HG03571 (cell line): ENCODE results near the gene FGF5.

Source experiments
- ATAC-seq: cut with Tn5 transposase; IDR thresholded peaks from one replicate; pipeline ENCODE4 v1.9.1; 2021; ENCODE audit not compliant: unreplicated experiment

The FGF5 gene

GRCh38 chr4:80335226-80335553 lies 68.7 kb downstream of the FGF5 start:
- ATAC-seq = no peak

- peak; percentile 92 for ATAC-seq
Observed at GRCh38 chr4:80335554-80336358, 69.3 kb downstream of the FGF5 start, which contains the start of gene CFAP299. TSS of gene CFAP299 (plus strand) at chr4:80335730.

GRCh38 chr4:80336582-80336981 lies 70.1 kb downstream of the FGF5 start:
- ATAC-seq = no peak

- no peak for ATAC-seq
Observed at GRCh38 chr4:80340036-80340435, 73.6 kb downstream of the FGF5 start.
